Left lobe of liver (tissue), 2 donors: ENCODE data around the gene CDH13. TPM values are rescaled to one million over a fixed set of nuclear protein-coding genes. Genes with fewer than 3 reads are reported as not detected.

ENCODE experiments used
- ATAC-seq: fragments of 200-7000 bp; cut with Tn5 transposase; one replicate; pipeline ENCODE4 v1.9.1; 2020; ENCODE audit warnings: mild to moderate bottlenecking, moderate library complexity
- DNase-seq: peaks from one replicate; pipeline ENCODE4 v3.0.0-alpha.2; 2020; ENCODE audit warnings: low spot score
- total RNA-seq: library from RNA; stranded (reverse); gene quantifications from one replicate; pipeline ENCODE4 v1.2.1, GENCODE V29; 2021
- donor health status: DM: no; HTN: no; CAD: no; lungs with moderate emphysema.
- donor health status: DM: no; HTN: yes; CAD: no.

Gene CDH13
- total RNA-seq, 1 donor from 2014 or later = 0.18 TPM

DNA sequence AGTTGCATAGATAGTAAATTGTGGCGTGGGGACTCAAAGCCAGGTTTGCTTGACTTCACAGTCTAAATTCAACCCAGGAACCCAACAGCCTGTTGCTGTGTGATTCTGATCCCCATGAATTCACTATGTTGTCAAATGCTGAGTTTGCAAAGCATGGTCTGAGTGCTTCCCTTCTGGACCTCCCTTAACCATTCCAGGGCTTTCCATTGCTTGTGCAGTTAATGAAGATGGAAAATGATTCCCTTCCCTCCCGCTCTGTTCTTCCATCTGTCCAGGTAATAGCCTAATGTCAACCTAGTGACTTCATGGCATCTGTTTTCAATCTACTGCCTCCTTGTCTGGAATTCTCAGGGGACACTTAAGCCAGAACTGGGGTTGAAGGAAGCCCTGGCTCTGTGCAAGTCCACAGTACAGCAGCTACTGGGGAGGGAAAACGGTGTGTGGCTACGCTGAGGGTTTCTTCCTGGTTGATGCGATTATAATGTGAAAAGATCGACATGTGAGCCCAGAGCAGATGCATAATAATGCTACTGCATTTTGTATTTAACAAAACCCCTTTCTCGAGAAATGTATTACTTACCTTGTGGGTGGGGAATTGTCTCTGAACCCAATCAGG lies 206.7 kb downstream of the CDH13 start:
- DNase-seq (no peak), ATAC-seq (no peak)

DNA sequence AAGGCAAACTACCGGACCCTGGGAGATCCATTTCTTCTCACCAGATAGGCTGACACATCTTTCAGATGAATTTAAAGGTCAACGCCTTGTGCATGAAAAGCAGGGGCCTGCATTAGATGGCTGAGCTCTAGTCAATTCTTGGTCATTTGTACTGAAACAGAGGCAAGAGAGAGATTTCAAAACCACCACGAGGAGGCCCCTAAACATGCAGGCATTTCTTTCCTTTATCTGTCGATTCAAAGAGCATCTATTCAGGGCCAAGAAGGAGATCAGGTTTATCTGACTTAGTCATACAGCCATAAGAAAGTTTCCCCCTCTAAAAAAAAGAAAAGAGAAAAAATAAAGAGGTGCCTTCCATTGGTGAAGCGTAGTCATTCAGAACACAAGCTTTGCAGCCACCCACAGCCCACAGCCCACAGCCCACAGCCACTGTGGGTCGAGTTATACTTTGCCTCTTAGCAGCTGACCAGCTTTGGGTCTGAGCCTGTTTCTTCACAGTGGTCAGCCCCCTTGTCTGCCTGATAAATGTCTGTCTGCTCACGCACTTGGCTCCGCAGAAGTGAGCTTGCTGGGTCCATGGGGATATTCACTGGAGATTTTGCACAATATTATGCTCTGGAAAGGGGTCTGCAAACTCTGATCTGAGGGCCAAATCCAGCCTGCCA lies 207.5 kb downstream of the CDH13 start:
- ATAC-seq (no peak), DNase-seq (no peak)

DNA sequence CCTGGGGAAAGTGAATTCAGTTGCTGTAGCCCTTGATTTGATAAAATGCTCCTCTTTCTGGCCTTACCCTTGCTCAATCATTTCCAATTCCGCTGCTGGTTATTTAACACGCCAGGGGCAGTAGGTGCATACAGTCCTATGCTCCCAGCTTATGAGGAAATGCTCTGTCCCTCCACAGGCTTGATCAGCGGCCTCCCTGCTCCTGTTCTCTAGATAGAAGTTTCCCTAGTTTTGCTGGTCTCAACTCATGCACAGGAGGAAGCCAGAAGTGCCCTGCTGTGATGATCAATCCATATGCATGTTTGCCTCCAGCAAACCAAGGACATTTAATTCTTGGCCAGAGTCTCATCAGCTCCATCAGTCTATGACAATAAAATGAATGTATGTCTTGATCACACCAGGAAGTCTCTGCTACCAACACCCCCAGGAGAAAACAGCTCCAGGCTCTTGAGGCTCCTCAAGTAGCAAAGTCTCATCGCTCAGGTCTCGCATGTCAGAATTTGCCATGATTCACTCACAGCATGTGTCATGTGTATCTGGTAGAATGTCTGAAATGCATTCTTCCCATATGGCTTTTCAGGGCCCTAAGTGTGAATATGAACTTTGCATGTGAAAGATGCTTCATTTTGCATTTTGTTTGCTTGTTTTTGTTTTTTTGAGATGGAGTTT lies 208.9 kb downstream of the CDH13 start:
- ATAC-seq (no peak), DNase-seq (no peak)

DNA sequence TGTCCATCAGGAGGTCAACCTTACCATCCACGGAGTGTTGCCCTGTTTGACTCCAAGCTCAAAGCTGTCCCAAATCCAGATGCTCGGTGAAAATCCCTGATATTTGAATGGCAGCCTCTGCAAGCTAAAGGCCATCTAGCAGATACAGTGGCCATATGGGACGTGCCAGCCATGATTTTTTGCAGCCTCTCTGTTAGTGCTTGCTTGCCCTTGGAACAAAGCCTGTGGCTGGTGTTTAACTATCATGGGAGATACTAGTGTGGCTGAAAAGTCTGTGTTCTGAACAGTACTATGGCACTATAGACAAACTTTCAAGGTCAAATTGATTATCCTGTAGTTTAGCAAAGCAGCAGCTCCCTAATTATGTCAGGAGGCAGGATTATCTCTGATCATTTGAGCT lies 214.3 kb downstream of the CDH13 start:
- DNase-seq = no peak
- ATAC-seq = no peak

DNA sequence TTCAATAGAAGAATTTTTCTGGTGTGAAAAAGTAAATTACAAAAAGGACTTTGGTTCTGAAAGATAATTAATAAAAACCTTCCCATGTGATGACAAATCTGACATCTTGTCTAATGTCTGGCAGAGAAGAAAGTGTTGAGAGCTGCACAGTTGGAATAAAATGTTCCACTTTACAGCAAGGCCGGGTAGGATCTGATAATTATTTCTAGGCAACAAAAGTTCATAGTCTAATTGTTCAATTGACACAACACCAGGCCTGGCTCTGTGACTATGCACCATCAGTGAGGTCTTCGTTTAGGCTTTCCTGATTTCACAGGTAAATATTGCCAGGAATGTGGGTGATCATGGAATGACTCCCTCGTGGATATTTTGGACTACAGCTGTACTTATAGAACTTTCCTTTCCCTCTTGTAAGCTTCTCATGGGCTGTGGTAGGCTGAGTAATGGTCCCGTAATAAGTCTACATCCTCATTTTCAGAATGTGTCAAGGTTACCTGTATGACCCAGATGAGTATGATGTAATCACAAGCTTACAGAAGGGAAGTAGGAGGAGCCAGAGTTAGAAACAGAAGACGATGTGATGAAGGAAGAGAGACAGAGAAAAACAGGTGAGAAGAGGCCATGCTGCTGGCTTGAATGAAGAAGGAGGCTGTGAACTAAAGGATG lies 217.0 kb downstream of the CDH13 start:
- no peak for ATAC-seq

DNA sequence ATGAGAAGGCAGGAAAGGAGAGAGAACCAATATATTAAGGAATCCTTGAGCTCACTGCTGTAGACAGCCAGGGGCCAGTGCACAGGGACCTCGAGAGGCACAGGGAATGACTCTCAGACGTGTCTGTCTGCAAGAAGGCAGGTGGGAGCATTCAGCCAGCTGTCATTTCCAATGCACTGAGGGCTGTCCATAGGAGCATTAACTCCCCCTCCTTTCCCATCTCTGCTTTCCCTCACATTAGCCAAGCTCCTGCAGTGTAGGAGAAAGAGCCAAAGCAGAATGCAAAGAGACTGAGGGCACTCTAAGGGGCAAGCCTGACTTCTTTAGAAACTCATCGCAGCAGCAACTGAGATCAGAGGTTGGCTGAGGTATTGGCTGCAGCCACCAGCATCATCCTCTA lies 218.3 kb downstream of the CDH13 start:
- ATAC-seq (no peak), DNase-seq (no peak)

More for the DNA sequence above, 217.0 kb downstream of the CDH13 start:
- DNase-seq = no peak

DNA sequence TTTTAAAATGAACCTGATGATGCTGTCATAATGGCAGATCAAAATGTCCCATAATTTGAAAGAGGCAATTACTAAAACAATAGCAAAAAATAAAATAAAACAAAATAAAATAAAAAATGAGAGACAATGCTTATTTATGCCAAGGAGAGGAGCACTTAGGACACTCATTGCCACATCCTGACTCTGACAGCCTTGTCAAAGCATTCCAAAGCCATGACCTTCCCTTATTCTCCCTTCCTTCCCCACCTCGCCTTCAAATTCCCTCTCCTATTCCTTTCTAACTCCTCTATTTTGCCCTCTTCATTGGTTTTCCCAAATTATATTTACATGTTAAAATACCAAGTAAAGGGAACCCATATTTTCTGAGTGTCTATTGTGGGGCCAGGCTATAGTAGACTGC lies 220.0 kb downstream of the CDH13 start:
- ATAC-seq (no peak), DNase-seq (no peak)

DNA sequence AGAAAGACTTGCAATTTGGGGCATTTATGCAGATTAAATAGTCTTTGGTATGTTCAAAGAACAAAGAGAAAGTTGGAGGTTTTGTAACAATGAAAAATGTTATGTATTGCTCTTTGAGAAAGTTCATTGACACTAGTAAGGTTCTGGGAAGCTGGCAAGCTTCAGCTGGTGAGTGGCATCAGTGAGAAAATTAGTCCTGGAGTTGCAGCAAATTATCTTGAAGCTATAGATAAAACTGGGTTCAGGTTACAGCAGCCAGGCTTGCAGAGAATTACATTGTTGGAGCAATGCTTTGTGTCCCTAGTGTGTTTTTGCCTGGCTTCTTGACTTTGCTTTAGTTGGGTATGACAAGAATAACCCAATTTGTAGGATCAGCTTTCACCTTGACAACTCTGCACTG lies 221.2 kb downstream of the CDH13 start:
- DNase-seq (no peak), ATAC-seq (no peak)

DNA sequence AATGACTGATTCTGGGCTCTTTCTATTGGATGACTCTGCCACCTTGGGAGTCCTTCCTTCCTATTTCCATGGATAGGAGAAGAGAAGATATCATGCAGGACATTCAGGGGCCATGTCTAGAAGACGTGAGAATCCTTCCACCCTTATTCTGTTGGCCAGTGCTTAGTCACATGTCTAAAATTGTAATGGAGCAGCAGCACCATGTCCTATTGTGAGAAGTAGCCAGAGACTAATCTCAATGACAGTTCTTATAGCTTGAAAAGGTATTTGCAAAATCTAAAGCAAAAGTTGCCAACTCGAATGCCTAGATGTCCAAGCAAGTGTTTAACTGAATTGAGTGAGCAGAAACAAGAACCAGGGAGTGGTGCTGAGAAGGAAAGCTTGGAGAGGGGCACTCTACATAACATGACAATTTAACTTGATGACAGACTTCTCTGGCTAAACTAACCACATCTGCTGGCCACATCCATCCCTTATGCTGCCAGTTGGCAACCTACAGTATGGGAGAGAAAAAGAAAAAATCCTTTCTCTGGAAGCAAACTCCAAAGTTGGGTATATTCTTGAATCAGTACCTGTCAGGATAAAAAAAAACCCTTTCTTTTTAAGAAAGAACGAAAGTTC lies 225.7 kb downstream of the CDH13 start:
- ATAC-seq (no peak), DNase-seq (no peak)

DNA sequence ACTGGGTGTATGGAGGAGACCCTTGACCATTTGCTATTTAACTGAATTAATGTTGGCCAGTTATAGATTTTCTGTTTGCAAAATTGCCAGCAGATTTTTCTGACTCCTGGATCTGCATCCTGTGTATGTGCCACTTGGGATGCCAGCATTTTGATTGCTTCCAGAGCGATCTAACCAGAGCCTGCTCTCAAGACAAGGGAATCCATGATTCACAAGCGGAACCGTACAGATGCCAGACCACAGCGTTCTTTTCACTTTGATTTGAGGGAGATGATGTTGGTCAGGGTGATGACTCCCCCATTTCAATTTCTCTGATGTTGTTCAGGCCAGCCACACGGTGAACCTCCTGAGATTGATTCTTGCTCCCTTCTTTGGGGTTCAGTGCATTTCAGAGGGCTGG lies 228.7 kb downstream of the CDH13 start:
- ATAC-seq = no peak

DNA sequence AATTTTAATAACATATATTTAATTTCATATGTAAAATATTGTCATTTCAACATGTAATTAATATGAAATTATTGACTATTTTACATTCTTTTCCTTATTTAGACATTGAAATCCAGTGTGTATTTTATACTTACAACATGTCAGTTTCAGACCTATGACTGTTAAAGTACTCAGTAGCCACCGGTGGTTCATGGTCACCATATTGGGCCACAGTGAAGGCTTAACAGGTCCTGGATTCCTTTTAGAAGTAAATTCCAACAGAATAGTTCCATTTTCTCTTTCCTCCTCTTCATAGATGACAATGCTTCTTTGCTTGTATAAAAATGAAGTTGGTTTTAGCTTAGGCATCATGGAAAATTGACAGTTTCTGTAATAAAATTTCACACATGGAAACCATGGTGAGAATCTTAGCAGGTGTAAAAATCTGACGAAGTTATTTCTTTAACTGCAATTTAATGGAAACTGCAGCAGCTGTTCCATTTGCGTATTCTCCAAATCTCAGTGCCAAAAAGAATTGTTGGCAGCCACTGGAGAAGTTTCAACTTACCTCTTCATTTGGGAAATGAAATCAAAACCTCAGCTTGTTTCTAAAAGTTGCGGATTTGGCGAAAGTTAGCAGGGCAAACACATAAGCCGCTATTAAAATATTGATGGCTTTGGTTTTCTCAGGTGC lies 231.1 kb downstream of the CDH13 start:
- ATAC-seq = no peak
- DNase-seq = no peak

More for the DNA sequence above, 228.7 kb downstream of the CDH13 start:
- DNase-seq = no peak

DNA sequence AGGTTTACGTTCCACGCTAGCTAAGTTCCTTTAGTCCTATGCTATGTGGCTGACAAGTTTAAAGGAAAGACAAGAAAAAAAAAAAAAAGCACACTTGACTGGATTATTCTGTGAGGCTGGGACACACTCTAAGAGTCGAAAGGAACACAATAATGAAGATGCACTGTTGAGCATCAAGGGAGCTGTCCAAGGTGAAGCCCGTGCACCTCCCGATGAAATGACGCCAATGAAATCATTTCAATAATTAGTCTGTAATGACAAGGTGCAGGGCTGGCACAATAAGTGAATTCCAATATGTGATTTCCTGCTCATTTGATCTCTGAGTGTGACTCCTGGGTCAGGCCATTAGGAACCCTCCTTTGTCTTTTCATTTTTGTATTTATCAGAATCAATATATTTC lies 232.9 kb downstream of the CDH13 start:
- DNase-seq (no peak), ATAC-seq (no peak)

DNA sequence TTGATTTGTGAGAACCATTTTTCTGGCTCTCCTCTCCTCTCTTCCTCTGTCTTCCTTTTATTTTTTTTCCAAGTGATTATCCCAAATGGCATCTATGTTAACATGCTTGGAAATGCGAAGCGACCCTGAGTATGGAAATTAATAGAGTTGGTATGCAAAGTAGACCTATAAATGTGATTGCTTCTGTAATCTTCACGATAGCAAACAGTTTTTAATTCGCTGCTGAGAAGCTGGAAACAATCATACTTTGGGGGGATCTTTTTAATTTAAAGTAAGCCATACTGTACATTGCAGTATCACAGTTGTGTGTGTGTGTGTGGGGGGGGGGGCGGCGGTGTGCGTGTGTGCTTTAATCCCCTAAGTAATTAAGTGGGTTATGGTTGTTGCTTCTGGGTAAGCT lies 233.3 kb downstream of the CDH13 start:
- no peak for ATAC-seq
- no peak for DNase-seq

DNA sequence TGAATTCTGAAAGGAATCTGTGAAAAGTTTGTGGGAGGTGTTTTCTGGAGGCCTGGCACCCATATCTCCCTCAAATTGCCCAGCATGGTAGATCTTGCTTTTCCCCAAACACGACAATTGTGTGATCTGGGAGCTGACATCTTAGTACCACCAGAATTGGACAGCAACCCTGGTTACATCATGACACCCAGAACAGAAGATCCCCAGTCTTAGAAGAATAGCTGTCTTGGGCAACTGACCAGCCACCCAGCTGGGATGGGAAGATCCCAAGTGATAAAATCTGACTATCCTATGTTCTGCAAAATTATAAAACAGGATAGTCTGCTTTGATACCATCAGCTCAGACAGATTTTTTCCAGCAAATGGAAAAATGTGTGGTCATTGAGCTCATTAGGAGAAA lies 235.3 kb downstream of the CDH13 start:
- no peak for DNase-seq
- ATAC-seq = no peak

DNA sequence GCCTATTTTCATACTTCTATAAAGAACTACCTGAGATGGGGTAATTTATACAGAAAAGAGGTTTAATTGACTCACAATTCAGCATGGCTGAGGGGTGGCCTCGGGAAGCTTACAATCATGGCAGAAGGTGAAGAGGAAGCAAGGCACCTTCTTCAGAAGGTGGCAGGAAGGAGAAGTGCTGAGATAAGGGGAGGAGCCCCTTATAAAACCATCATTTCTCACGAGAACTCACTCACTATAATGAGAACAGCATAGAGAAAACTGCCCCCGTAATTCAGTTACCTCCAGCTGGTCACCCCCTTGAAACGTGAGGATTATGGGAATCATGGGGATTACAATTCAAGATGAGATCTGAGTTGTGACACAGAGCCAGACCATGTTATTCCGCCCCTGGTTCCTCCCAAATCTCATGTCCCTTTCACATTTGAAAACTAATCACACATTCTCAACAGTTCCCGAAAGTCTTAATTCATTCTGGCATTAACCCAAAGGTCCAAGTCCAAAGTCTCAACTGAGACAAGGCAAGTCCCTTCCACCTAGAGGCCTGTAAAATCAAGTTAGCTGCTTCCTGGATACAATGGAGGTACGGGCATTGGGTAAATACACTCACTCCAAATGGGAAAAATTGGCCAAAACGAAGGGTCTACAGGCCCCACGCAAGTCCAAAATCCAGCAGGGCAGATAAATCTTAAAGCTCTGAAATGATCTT lies 237.7 kb downstream of the CDH13 start:
- DNase-seq = no peak
- no peak for ATAC-seq

DNA sequence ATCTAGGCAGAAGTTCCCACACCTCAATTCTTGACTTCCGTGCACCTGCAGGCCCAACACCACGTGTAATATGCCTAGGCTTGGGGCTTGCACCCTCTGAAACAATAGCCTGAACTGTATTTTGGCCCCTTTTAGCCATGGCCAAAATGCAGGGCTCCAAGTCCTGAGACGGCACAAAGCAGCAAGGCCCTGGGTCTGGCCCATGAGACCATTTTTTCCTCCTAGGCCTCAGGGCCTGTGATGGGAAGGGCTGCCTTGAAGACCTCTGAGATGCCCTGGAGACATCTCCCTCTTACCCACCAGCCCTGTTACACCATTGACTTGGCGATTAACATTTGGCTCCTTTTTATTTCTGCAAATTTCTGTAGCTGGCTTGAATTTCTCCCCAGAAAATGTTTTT lies 238.6 kb downstream of the CDH13 start:
- DNase-seq (no peak), ATAC-seq (no peak)

DNA sequence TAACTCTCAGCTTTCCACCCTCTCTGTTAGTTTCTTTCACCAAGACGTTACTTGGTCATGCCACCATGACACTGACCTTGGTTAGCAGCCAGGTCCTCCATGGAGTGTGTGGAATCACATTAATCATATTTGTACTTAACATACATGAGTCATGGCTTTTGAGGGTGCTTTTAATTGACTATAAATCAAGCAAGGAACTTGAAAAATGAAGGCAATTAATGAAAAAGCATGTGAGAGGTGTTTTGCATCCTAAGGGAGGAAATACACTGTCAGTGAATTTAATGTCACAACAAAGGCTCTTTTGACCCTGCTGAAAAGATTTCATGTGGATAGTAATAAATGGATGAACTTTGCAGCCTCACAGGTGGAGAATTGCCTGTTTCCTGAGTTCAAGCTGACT lies 240.7 kb downstream of the CDH13 start:
- ATAC-seq = no peak
- no peak for DNase-seq

DNA sequence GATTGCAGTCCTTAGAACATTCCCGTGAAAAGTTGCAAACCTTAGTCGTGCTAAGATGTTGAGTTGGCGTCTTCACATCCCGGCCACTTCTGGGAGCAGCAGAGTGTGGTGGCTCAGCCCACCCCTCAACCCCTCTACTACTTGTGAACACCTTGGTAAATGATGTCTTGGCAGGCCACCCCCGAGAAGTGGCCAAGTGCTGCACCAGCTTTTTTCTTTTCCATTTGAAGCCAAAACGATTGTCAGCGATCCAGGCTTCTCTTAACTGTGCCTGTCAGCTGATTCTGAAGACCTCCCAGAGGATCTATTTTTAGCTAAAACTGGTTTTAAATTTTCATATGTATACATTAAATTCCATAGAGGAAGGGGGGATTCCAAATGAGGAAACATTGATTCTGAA lies 247.5 kb downstream of the CDH13 start:
- ATAC-seq = no peak

DNA sequence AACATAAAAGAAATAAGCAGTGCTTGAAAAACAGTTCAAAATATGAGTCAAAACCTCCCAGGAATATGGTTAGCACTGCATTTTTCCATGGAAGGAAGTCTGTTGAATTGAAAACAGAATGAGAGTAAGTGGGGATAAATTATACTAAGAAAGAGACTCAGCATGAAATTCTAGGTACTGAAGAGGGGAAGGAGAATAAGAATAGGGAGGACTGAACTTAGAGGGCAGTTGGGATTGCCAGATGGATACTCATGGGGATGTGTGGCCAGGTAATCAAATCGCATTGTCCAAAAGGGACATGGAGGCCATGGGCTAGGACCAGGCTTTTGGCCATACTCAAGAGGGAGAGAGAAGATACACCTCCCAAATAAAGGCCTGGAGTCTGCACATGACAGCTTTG lies 247.9 kb downstream of the CDH13 start:
- no peak for DNase-seq

More for the DNA sequence above, 247.5 kb downstream of the CDH13 start:
- no peak for DNase-seq

DNA sequence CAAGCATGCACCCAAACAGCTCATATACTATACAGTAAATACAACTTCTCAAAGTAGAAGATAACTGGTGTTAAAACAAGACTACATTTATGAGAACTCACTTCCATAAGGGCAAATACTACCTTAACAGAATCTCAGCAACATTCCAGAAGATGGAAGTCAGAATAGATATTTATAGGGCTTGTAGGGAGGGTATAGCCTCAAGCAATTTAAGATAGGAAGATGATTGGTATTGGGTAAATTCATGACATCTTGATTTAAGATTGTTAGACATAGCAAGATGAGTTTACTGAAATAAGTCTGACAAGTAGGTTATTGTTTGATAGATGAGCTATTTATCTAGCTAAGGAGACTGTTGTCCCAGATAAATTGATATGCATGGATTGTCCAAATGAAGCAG lies 250.2 kb downstream of the CDH13 start:
- no peak for DNase-seq
- ATAC-seq = no peak

More for the DNA sequence above, 247.9 kb downstream of the CDH13 start:
- no peak for ATAC-seq
